Measurements from ENCODE around the gene ARL15.

The ARL15 gene

DNA sequence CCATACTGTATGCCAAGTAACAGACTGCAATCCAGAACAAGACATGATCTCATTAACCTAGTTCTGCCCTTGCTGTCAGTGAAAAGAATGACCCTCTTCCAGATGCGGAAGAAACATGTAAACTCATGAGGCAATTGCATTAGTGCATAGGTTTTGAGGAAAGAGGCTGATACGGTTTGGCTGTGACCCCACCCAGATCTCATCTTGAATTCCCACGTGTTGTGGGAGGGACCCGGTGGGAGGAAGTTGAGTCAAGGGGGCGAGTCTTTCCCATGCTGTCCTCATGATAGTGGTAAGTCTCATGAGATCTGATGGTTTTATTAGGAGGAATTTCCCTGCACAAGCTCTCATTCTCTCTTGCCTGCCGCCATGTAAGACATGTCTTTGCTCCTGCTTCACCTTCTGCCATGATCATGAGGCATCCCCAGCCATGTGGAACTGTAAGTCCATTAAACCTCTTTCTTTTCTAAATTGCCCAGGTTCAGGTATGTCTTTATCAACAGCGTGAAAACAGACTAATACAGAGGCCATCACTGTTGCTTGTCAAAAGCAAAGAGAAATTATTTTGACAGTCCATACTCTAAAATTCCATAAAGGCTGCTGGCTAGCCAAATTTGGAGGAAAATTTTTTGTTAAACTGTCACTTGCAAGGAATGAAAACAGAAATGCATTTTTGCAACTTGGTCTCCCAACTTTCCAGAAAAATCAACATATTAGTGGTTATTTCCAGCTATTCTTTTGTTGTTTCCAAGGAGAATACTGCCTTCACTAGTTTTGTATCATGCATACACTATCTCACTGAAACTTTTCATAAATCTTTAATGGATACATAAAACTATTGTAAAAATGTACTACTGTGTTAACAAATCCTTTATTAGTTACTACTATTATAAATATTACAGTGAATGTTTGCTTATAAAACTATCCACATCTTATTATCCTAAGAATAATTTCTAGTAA, 3.2 kb upstream of the ARL15 start:
- no peak for DNase-seq

DNA sequence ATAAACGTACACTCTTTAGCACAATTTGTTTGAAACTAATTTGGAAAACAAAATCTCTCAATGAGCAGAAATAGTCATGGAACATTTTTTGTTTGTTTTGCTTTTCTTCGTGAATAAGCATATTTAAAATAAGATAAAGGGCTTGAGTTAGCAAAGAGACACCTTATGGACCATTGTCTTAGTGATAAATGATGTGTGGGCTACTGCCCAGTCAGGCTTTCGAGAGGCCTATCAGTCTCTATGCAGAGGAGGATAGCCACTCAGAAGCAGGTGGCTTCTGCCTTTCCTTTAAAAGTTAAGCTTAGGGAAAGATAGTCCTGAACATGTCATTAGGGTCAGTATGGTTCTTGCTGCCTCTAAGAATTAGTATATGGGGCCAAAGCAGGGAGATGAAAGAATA, 2.1 kb upstream of the ARL15 start:
- no peak for DNase-seq

DNA sequence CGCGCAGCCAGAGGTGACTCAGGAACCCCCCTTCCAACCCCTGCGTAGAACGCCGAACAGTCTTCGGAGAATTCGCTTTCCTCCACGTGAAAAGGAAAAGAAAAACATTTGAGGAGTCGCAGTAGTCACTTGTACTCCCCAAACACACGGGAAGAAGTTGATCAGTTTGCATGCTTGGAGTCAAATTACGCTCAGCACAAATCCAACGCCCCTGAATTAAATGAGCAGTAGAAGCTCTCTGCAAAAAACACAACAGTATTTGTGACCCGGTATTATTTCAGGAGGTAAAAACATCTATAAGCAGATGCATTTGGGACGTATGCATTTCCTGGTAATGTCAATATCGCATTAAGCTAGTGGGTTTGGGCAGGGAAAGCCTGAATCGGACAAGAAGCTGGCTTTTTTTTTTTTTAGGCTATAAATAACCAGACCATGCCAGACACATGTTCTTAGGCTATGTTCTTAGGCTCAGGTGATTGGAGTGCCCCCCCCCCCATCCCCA, 854 bp upstream of the ARL15 start:
- no peak for DNase-seq

DNA sequence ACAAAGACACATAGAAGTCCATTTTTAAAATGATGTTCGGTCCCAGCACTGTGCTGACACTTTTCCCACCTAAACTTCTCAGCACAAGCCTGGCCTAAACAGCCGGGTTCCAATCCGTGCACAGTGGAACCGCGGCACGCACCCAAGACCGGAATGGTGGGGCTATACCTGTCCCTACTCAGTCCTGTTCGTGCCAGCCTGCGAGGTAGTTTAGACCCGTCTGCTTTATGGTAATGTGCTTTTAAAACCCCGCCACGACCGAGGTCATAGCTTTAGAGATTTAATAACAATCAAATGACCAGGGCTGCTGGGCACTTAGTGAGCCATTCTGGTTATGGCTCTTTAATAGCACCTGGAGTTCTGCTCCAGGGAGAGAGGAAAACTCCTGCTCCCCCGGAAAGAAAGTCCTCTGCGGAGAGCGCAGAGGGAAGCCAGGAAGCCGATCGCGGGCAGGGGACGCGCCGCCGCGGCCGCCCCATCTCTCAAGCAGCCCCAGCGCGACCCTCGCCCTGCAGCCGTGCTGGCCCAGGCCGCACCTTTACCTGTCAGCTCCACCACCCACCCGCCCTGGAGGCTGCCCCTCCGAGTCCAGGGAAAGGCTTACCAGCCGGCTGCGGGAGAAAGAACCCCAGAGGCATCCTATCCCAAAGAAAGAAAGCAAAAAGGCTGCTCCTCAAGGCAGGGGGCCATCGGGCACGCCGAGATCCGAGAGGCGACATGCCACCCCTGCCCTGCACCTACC, 511 bp downstream of the ARL15 start:
- DNase-seq = peak; percentile 13 to 15

DNA sequence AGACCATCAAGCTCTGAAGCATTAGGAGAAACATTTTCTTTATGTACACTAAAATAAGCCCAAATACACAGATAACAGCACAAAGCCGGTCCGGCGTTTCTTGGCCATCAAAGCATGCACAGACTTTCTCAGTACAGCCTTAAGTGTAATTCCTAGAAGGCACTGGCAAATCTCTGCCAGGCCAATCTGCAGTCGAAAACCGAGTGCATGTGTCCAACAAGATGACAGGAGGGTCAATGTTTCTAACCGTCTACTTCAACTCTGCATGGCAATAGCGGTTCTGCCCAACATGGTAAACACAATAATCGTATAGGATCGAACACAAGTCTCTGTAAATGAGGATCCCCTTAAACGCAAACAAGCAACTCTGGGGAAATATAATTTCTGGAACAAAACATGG, 1.1 kb downstream of the ARL15 start:
- DNase-seq = no peak

DNA sequence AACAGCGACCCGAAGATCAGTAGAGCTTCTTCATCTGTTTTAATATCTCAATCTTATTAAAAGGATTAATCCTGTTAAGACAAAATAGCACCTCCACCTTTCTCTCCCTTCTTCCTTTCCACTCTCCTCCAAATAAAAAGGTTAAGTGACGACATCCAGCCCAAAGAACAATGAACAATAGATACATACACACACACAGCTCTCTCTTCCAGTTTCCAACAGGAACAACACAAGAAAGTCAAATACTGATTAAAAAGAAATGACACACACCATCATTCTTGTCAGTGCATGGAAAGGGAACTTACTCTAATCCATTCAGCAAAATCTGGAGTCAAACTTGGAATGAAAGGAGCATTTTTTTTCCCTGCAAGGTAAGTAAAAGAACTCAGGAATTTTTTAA, 2.8 kb downstream of the ARL15 start:
- DNase-seq = no peak

DNA sequence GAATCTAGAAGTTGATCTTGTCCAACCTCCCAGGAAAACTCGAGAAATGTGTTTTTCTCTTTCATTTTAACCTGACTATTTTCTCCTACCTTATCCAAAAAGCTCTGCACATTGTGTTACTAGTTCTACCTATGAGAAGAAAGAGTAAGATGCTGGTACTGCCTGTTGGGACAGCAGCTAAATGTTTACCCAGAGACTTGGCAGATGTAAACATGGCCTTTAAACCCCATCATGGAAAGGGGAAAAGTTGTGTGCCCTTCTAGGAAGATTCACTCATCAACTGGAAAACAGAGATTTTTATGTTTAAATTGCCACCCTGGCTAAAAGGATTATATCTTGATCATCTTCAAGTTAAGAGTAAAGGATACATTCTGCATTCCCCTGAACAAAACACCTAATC, 3.5 kb downstream of the ARL15 start:
- no peak for DNase-seq

DNA sequence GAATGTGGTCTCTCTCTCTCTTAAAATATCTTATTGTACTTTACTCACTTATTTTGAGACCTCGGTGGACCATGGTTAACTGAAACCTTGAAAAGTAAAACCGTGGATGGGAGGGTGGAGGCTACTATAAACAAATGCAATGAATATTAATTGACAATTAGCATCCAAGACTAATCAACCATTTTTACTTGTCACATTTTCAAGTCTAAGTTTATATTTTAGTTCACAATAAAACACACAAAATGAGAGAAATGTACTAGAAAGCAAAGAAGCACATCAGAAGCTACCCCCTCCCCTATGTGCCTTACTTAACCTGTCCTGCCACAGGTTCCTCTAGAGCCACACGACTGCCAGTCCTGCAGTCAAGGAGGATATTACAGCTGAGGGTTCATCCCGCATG, 4.6 kb downstream of the ARL15 start:
- no peak for DNase-seq

DNA sequence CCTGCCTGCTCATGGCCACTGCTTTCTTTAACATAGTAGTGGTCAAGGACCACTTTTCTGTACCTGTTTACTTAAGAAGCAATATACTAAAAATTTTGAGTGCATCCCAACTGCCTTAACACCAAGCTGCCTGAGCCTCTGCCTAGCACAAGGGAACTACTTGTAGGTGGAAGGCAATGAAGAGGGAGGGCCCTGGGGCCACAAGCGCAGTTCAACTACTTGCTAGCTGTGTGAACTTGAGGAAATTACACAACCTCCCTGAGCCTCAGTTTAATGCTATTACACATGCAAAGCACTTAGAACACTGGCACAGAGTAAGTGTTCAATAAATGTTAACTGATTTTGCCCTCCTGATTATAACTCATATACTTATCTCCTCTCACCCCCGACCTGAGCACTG, 6.3 kb downstream of the ARL15 start:
- DNase-seq = no peak

DNA sequence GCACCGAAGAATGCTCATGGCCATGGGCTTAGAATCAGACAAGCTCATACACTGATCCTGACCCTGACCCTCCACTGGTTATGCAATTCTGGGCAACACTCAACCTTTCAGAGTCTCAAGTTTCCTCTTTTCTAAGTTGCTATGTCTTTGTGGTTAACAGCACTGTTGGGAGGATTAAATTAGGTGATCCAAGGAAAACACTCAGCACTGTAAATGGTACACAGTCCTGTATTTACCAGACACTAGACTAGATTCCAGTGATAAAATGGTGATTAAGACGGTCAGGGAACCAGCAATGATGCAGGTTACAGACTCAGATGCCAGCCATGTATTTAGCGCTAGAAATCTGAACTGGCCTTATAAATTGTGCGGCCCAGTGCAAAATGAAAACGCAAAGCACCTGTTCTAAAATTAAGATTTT, 8.1 kb downstream of the ARL15 start:
- no peak for DNase-seq

DNA sequence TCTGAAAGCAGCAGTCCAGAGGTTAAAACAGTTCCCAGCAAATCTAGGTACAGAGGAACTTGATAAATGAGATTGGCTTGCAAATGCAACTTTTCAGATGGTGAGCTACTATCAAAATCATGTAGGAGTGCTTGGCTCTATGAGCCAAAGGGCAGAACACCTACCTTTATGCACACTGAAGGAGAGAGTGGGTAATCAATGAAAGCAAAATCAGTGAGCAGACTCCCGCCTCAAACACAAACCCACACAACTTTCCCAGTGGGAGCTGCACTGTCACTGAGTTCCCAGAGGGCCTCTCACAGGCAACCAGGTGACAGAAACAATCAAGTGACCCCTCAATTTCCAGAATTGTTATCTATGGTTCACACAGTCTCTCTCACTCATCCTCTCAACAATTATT, 8.5 kb downstream of the ARL15 start:
- DNase-seq = no peak

DNA sequence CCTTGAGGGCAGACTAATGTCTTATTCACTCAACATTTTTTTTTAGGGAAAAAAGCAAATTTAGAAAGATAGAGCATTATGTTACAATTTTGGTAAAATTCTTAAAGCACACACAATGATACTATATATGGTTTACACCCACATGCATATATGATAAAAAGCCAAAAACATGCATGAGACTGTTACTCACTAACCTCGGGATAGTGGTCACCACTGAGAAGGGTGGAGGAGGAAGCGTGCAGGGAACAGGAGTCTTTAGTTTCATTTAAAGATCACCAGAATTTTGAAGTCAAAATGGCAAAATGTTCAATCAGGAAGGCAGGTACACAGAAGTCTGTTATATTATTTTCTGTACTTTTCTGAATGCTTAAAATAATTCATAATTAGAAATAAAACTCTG, 9.2 kb downstream of the ARL15 start:
- DNase-seq = no peak

DNA sequence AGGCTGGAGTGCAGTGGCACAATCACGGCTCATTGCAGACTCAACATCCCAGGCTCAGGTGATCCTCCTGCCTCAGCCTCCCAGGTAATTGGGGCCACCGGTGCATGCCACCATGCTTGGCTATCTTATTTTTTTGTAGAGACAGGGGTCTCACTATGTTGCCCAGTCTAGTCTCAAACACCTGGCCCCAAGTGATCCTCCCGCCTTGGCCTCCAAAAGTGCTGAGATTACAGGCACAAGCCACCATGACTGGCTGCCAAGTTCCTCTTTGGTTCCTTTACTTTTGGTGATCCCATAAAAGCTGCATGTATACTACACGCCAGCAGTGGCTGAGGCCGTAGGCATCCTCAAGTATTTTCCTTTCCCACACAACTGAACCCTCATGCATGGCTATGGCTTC, 11.4 kb downstream of the ARL15 start:
- no peak for DNase-seq

DNA sequence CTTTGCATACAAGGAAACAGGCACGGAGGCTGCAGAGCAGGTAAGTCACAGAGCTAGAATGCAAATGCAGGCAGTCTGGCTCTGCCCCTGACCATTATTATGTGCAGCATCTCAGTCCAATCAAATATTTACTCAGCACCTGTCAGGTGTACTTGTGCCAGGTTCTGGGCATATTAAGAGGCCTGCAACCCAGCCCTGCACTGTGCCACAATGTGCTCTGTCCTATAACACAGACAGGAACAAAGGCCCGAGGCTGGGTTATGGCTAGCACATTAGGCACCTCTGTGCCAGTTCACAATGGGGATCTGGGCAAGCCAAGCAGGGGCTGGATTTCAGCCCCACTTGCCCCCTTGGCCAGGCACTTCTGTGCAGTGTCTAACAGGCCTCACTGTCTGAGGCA, 14.0 kb downstream of the ARL15 start:
- no peak for DNase-seq

DNA sequence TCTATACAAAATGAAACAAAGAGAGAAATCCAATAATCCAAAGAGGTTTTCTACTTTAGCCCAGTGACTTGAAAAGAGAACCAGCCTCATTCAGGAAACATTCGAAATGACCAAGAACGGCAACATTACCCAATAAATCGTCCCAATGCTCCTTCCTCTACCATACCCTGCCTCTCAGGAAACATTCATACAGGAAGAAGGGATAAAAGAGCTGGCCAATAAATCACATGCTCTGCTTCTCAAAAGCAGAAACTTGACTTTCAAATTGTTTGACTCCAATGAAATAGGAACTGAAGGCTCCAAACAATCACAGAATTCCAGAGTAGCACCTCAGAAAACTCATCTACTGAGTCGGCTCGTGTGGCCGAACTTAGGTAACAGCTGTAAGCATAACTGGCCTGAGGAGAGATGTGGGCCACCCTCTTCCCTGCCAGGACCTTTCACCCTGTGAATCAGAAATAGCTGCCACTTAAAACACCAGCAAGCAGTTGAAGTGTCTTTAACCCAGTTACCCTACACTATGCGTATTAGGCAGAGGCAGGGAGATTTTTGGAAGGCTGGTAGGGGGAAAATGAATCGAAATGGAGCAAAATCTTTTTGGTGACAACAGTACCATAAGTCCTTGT, 14.6 kb downstream of the ARL15 start:
- DNase-seq = no peak

DNA sequence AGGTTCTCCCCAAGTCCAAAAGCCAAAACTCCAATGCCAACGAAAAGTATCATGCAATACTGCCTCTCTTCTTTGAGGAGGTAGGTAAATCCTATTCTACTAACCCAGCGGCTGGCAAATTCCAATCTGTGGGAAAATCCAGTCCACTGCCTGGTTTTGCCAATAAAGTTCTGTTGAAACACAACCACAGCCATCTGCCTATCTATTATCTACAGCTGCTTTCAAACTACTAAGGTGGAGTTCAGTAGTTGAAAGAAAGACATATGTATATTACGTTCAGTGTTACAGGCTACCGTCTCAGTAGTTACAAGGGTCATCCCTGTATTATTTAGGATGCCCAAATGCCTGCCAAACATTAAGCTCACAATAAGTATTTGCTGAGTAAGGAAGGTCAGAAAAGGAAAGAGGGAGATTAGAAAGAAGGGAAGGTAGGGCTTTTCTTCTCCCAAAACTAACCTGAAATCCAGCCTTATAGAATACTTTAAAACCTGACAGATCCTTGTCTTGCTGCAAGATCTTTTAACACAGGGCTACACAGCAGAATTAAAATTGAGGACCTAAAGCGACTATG, 16.2 kb downstream of the ARL15 start:
- no peak for DNase-seq

DNA sequence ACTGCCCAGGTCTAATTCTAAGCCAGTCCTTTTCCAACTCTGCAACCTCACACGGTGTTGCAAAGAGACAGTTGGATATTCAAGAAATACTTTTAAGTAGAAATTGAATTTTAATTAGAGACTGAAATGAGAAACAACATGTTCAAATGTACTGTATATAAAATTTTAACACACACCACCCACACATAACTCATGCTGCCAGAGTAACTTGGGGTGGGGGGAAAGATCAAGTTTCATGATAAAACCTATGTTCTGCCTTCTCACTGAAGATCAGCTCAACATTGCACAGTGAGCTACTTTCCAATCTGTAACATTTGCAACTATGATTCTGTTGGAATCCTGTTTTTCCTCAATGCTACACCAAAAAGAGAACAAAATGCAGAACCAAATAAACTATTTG, 17.5 kb downstream of the ARL15 start:
- no peak for DNase-seq

DNA sequence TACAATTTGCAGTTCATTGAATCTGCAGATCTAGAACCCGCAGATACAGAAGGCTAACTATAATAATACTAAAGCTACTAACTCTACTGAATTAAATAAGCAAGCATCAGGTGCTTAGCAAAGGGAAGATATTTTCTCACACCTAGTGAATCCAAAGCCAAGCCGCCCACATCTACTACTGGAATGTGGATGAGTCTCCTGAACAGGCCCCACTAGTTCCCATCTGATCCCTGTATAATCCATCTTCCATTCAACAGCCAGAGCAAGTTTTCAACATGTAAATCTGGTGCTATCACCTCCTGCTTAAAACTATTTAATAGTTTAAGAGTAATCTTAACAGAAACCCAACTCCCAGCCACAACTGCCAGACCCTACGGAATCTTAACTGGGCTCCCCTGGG, 18.9 kb downstream of the ARL15 start:
- DNase-seq = no peak

DNA sequence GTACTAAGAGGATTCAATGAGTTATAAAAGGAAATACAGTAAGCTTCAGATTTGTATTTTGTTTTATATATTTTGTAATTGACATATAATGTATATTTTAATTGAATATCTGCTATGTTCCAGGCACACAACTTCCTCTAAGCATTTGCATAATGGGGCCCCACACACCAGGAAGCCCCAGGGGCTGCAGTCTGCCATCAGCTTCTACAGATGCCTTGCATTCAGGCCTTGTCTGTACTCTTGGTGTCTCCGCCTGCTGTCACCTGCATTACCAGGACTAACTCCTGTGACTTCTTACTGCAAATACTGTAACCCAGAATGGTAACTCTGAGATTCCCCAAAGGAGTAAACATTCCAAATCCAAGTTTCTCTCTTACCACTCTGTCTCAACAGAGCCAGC, 20.6 kb downstream of the ARL15 start:
- DNase-seq = no peak

DNA sequence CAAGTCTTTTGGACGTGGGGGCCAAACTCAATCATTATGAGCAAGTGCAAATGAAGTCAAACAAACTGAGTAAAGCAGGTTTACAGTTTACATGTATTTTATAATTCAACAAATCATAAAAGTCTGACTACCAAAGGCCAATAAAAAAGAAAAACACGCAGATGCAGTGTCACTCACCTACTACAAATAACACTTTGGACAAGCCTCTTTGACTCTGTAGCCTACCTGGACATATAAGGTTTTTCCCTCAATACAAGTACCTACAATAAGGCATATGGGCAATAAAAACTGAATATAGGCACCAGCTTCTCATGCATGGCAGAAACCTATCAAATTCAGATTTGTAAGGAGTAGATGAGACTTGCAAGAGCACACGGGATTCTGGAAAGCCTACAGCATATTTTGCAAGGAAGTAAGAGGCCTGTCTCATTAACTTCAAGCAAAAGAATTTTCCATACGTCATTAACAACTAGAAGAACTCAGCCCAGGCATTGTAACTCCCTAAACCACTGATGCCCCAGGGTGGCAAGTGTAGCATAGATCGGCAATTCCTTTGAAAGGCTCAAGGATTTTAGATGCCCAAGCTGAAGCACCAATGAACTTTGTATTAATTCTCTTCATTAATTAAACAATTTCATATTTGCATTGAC, 21.7 kb downstream of the ARL15 start:
- no peak for DNase-seq

DNA sequence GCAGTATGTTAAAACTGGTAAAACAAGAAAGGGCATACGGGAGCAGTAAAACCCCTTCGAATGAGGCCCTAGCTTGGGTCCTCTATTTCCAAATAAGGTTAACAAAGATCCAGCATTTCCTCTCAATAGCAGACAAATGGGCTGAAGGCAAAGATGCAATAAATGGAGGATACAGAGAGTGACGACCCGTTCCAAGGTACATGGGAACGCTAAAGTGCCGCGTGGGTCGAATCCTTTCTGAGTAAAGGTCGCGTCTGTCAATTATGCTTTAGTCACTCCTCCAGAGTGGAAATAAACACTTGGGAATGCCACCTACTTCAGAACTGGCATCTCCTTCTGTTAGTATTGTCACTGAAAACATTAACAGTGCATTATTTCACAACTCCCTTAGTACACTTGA, 24.7 kb downstream of the ARL15 start:
- no peak for DNase-seq

DNA sequence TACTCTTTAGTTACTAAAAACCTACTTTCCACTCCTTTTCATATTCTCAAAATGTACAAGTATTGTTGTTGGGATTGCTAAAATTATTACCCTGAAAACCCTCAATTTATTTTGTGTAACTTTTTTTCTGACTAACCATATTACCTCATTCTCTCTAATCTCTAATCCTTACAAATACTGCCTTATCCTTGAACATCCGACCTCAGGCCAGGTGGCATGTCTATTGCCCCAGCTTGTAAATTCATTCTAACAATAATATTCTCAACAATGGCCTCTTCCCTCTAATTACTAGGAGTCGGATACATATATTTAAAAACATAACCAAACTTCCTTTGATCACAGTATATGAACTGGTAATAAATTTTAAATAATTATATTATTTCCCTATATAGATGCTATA, 25.8 kb downstream of the ARL15 start:
- DNase-seq = no peak

DNA sequence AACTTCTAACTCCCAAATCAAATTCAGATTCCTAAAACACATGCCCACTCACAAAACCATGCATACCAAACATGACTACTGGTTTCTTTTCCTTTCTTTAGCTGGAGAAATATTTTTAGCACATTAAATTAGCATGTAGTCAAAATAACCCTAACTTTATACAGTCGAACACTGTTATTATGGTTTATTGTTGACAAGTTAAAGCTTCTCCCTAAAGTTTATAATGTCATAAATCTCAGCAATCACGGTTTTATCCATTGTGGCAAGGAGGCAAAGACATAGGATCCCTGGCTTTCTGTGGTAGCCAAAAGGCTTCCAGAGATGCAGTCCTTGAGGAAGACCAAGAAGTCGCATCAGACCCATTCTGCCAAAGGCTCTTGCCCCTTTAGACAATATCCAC, 27.5 kb downstream of the ARL15 start:
- no peak for DNase-seq

Data from activated CD4-positive, alpha-beta T cell treated with anti-CD3 and anti-CD28 coated beads, Interleukin-2, amount 50 U/mL, for 4 hours (primary cell).